CD8-positive, alpha-beta memory T cell (primary cell): ENCODE data around the gene OIP5. TPM values are rescaled to one million over a fixed set of nuclear protein-coding genes. Genes with fewer than 3 reads are reported as not detected.
"Not testable (repeated sequence)": the region's sequence is repeated elsewhere in the genome, so short reads cannot be mapped to it uniquely, and the experiment has no call there.

Experiments
- CTCF ChIA-PET: fragments of 350-600 bp; sonication (Branson Sonifier 250); formaldehyde crosslinking; loops from one replicate; lab custom pipeline; 2021; ENCODE audit warnings: antibody characterized with exemption; lab: Charles Lee
- POLR2A ChIA-PET: fragments of 350-600 bp; sonication (Branson Sonifier 250); formaldehyde crosslinking; loops from one replicate; lab custom pipeline; 2021; ENCODE audit warnings: antibody characterized with exemption; lab: Charles Lee
- DNase-seq, 5 donors: peaks; one replicate each; pipeline versions ENCODE4 v3.0.0 to v3.0.0-alpha.2; 2020 to 2022; ENCODE audit warnings: mixed read lengths in 1 of 5
- H3K27ac ChIP-seq: one replicate; pipeline ENCODE4 v1.7.0; 2013; ENCODE audit warnings: low read depth, mild to moderate bottlenecking, low read length, moderate library complexity
- H3K27me3 ChIP-seq: 2 replicates; pipeline ENCODE4 v1.7.0; 2013; ENCODE audit warnings: low read length, mild to moderate bottlenecking; ENCODE audit not compliant: insufficient read depth, poor library complexity, severe bottlenecking
- H3K36me3 ChIP-seq: 2 replicates; pipeline ENCODE4 v1.7.0; 2013; ENCODE audit warnings: mild to moderate bottlenecking, low read length, moderate library complexity; ENCODE audit not compliant: insufficient read depth
- H3K4me1 ChIP-seq: 2 replicates; pipeline ENCODE4 v1.7.0; 2013; ENCODE audit warnings: mild to moderate bottlenecking, low read length, moderate library complexity; ENCODE audit not compliant: insufficient read depth
- H3K4me3 ChIP-seq: 2 replicates; pipeline ENCODE4 v1.7.0; 2013; ENCODE audit warnings: mild to moderate bottlenecking, low read length
- H3K9me3 ChIP-seq: 2 replicates; pipeline ENCODE4 v1.7.0; 2013; ENCODE audit warnings: mild to moderate bottlenecking, low read length
- H3K27ac Mint-ChIP-seq, 8 donors: one replicate each; pipeline ENCODE4 v1.8.0; 2020 to 2021; ENCODE audit warnings: mixed read lengths in 8 of 8, mild to moderate bottlenecking in 6 of 8, inconsistent platforms in 3 of 8, moderate library complexity in 3 of 8
- H3K27me3 Mint-ChIP-seq, 2 donors: one replicate each; pipeline ENCODE4 v1.8.0; 2020 to 2021; ENCODE audit warnings: mixed read lengths in 2 of 2, mild to moderate bottlenecking in 1 of 2, moderate library complexity in 1 of 2
- H3K36me3 Mint-ChIP-seq, 3 donors: one replicate each; pipeline ENCODE4 v1.8.0; 2020 to 2021; ENCODE audit warnings: mixed read lengths in 3 of 3, inconsistent platforms in 1 of 3, mild to moderate bottlenecking in 1 of 3
- H3K4me1 Mint-ChIP-seq, 3 donors: one replicate each; pipeline ENCODE4 v1.8.0; 2020 to 2021; ENCODE audit warnings: mixed read lengths in 3 of 3, inconsistent platforms in 1 of 3, mild to moderate bottlenecking in 1 of 3
- H3K4me3 Mint-ChIP-seq, 7 donors: one replicate each; pipeline ENCODE4 v1.8.0; 2020 to 2021; ENCODE audit warnings: mixed read lengths in 7 of 7, mild to moderate bottlenecking in 6 of 7, moderate library complexity in 4 of 7, inconsistent platforms in 2 of 7
- H3K9me3 Mint-ChIP-seq, 5 donors: one replicate each; pipeline ENCODE4 v1.8.0; 2020 to 2022; ENCODE audit warnings: mixed read lengths in 5 of 5, mild to moderate bottlenecking in 3 of 5, moderate library complexity in 2 of 5, inconsistent platforms in 1 of 5
- polyA plus RNA-seq: library from polyadenylated mRNA; unstranded; fragments of 300-500 nt; fragmentation: Illumina TruSeq; gene quantifications from one replicate; pipeline ENCODE4 v1.2.3, GENCODE V29; 2021
- total RNA-seq, 2 experiments: library from RNA; stranded (reverse); gene quantifications; one replicate each; pipeline ENCODE4 v1.2.3, GENCODE V29; 2021

OIP5 gene
- total and polyA plus RNA-seq, 3 experiments from 2014 or later: 0.58 to 19.0 (median 16.2) TPM

GRCh38 chr15:41283653-41284426 lies 48.6 kb downstream of the OIP5 start:
- Histone ChIP-seq H3K4me3 (peak overlapping the region; percentile 80), H3K9me3 (no peaks in the 10 kb centered on the region), H3K4me1 (peaks cover 39% of the 10 kb centered on the region), H3K27ac (peak overlapping the region; percentile 92), H3K36me3 (peaks cover 27% of the 10 kb centered on the region), H3K27me3 (no peaks in the 10 kb centered on the region)
- Mint-ChIP-seq H3K36me3 (peaks cover 4 to 58% (median 9%) of the 10 kb centered on the region in 3 donors), H3K27ac (peak overlapping the region; percentile 89 to 99 (median 98)), H3K27me3 (peaks cover 0 to 5% of the 10 kb centered on the region in 2 donors), H3K9me3 (no peaks in the 10 kb centered on the region), H3K4me3 (peak overlapping the region; percentile 89 to 100 (median 92)), H3K4me1 (peaks cover 45 to 52% (median 52%) of the 10 kb centered on the region in 3 donors)
- ChIA-PET POLR2A (interaction anchor here (0.6 to 1.5 kb wide), 4 partner anchors 45 to 167 kb away, joined by 3 to 13 read pairs (median 8); partner anchors contain the start of genes CHP1, EXD1, INO80 and NUSAP1), CTCF (interaction anchor here (0.9 to 1.2 kb wide), 2 partner anchors 53 to 390 kb away, joined by 3 read pairs; partner anchors contain the start of gene CHP1)
- peak; percentile 96 to 98 (median 97) for DNase-seq

DNA sequence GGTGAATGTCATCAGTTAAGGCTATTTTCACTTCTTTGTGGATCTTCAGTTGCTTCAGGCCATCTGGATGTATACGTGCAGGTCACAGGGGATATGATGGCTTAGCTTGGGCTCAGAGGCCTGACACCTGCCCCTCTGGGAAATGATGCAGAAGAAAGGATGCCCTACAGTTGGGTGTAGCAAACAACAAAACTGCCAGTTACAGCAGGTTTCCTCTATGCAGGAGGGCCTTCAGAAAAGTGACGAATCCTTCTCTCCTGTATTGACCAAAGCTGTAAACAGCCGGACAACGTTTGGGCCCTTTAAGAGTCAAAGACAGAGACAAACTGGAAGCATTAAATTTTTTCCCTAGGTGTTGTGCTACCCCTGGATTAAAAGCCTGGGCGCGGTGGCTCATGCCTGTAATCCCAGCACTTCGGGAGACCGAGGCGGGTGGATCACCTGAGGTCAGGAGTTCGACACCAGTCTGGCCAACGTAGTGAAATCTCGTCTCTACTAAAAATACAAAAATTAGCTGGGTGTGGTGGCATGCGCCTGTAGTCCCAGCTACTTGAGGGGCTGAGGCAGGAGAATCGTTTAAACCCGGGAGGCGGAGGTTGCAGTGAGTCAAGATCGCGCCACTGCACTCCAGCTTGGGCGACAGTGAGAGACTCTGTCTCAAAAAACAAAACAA lies 49.3 kb downstream of the OIP5 start:
- not testable (repeated sequence) for H3K9me3 ChIP-seq, H3K27me3 Mint-ChIP-seq, H3K9me3 Mint-ChIP-seq, DNase-seq, H3K27me3 ChIP-seq
- peaks cover 20% of the 10 kb centered on the region for H3K36me3 ChIP-seq
- ChIA-PET CTCF (interaction anchor here (0.9 to 1.2 kb wide), 2 partner anchors 52 to 389 kb away, joined by 3 read pairs; partner anchors contain the start of gene CHP1), POLR2A (interaction anchor here (0.6 to 1.5 kb wide), 4 partner anchors 46 to 167 kb away, joined by 3 to 13 read pairs (median 8); partner anchors contain the start of genes CHP1, EXD1, INO80 and NUSAP1)
- peaks cover 31% of the 10 kb centered on the region for H3K4me1 ChIP-seq
- peak overlapping the region; percentile 89 to 100 (median 92) for H3K4me3 Mint-ChIP-seq
- H3K27ac Mint-ChIP-seq: peak overlapping the region; percentile 89 to 99 (median 98)
- H3K27ac ChIP-seq: peak overlapping the region; percentile 92
- H3K36me3 Mint-ChIP-seq: peaks cover 4 to 56% (median 6%) of the 10 kb centered on the region in 3 donors
- H3K4me1 Mint-ChIP-seq: peaks cover 38 to 45% (median 45%) of the 10 kb centered on the region in 3 donors
- H3K4me3 ChIP-seq: peak overlapping the region; percentile 80

DNA sequence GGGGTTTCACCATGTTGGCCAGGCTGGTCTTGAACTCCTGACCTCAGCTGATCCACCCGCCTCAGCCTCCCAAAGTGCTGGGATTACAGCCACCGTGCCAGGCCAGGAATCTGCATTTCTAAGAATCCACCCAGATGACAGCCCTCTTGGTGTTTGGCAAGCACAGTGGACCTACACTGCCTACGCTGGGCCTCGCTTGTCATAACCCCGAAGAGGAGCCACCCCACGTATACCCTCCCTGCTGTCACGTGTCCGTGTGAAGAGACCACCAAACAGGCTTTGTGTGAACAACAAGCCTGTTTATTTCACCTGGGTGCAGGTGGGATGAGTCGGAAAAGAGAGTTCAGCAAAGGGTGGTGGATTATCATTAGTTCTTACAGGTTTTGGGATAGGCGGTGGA lies 50.0 kb downstream of the OIP5 start:
- H3K4me1 Mint-ChIP-seq: peaks cover 36 to 43% (median 41%) of the 10 kb centered on the region in 3 donors
- H3K27me3 ChIP-seq, H3K27me3 Mint-ChIP-seq, CTCF ChIA-PET, H3K4me3 ChIP-seq, POLR2A ChIA-PET, DNase-seq, H3K9me3 Mint-ChIP-seq, H3K27ac ChIP-seq, H3K9me3 ChIP-seq: not testable (repeated sequence)
- H3K36me3 Mint-ChIP-seq: peaks cover 4 to 51% (median 4%) of the 10 kb centered on the region in 3 donors
- Histone ChIP-seq H3K4me1 (peaks cover 27% of the 10 kb centered on the region), H3K36me3 (peaks cover 18% of the 10 kb centered on the region)
- H3K4me3 Mint-ChIP-seq: peak overlapping the region in 6 of 7 donors; percentile 89 to 100 (median 92)
- H3K27ac Mint-ChIP-seq: peak overlapping the region in 6 of 8 donors; percentile 21 to 99 (median 96)

GRCh38 chr15:41281236-41281635 lies 51.2 kb downstream of the OIP5 start:
- Mint-ChIP-seq H3K4me1 (peaks cover 29 to 33% (median 31%) of the 10 kb centered on the region in 3 donors), H3K27me3 (peaks cover 0 to 5% of the 10 kb centered on the region in 2 donors), H3K27ac (peak overlapping the region in 4 of 8 donors; percentile 8 to 88 (median 48)), H3K4me3 (no peak overlapping the region), H3K36me3 (peaks cover 4 to 50% (median 5%) of the 10 kb centered on the region in 3 donors), H3K9me3 (no peaks in the 10 kb centered on the region)
- Histone ChIP-seq H3K4me3 (no peak overlapping the region), H3K4me1 (peaks cover 17% of the 10 kb centered on the region), H3K27ac (no peak overlapping the region), H3K36me3 (peaks cover 6% of the 10 kb centered on the region), H3K27me3 (no peaks in the 10 kb centered on the region), H3K9me3 (no peaks in the 10 kb centered on the region)
- ChIA-PET CTCF (no interaction called here), POLR2A (interaction anchor here (0.6 kb wide), 1 partner anchor 157 kb away, joined by 3 read pairs; no protein-coding TSS in a partner anchor)
- no peak for DNase-seq

- no peak overlapping the region for H3K4me3 Mint-ChIP-seq
- no peaks in the 10 kb centered on the region for H3K9me3 Mint-ChIP-seq
- no peaks in the 10 kb centered on the region for H3K27me3 ChIP-seq
- H3K27me3 Mint-ChIP-seq: peaks cover 0 to 5% of the 10 kb centered on the region in 2 donors
- ChIA-PET CTCF (no interaction called here), POLR2A (no interaction called here)
- no peak overlapping the region for H3K27ac ChIP-seq
- H3K9me3 ChIP-seq: no peaks in the 10 kb centered on the region
- no peaks in the 10 kb centered on the region for H3K36me3 ChIP-seq
- peaks cover 16 to 18% (median 17%) of the 10 kb centered on the region in 3 donors for H3K4me1 Mint-ChIP-seq
- no peak for DNase-seq
- H3K27ac Mint-ChIP-seq: peak overlapping the region in 2 of 8 donors; percentile 5 to 64
- H3K36me3 Mint-ChIP-seq: peaks cover 4 to 39% (median 5%) of the 10 kb centered on the region in 3 donors
- no peak overlapping the region for H3K4me3 ChIP-seq
- peaks cover 7% of the 10 kb centered on the region for H3K4me1 ChIP-seq
Measured at GRCh38 chr15:41279535-41280283, 52.7 kb downstream of the OIP5 start.

- POLR2A ChIA-PET: no interaction called here
- Mint-ChIP-seq H3K27me3 (no peaks in the 10 kb centered on the region), H3K36me3 (peaks cover 4 to 37% (median 5%) of the 10 kb centered on the region in 3 donors), H3K4me3 (peak overlapping the region in 1 of 7 donors; percentile 9), H3K4me1 (peaks cover 9 to 10% (median 9%) of the 10 kb centered on the region in 3 donors), H3K9me3 (no peaks in the 10 kb centered on the region), H3K27ac (no peak overlapping the region)
- CTCF ChIA-PET: no interaction called here
- H3K4me3 ChIP-seq: no peak overlapping the region
- no peaks in the 10 kb centered on the region for H3K27me3 ChIP-seq
- no peaks in the 10 kb centered on the region for H3K36me3 ChIP-seq
- DNase-seq: no peak
- H3K9me3 ChIP-seq: no peaks in the 10 kb centered on the region
- no peak overlapping the region for H3K27ac ChIP-seq
- H3K4me1 ChIP-seq: peaks cover 6% of the 10 kb centered on the region
Measured at GRCh38 chr15:41278319-41278718, 54.1 kb downstream of the OIP5 start.

DNA sequence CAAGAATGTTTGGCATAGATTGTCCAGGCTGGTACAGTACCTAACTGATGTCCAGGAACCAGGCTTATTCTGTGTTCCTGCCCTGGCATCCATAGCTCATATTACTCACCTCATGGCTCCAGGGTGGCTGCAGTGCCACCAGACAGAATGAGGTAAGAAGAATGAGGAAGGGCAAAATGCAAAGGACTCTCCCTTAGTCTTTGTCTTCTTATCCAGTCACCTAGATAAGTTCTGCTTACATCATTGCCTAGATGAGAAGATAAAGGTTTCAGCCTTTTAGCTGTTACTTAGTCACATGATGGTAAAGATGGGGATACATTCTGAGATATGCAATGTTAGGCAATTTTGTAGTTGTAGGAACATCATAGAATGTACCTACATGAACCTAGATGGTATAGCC lies 55.6 kb downstream of the OIP5 start:
- no peaks in the 10 kb centered on the region for H3K9me3 Mint-ChIP-seq
- no peaks in the 10 kb centered on the region for H3K27me3 Mint-ChIP-seq
- no peaks in the 10 kb centered on the region for H3K4me1 Mint-ChIP-seq
- POLR2A ChIA-PET: no interaction called here
- H3K27ac Mint-ChIP-seq: peak overlapping the region in 1 of 8 donors; percentile 17
- Histone ChIP-seq H3K4me1 (no peaks in the 10 kb centered on the region), H3K9me3 (no peaks in the 10 kb centered on the region), H3K27me3 (no peaks in the 10 kb centered on the region), H3K36me3 (no peaks in the 10 kb centered on the region), H3K4me3 (no peak overlapping the region), H3K27ac (no peak overlapping the region)
- CTCF ChIA-PET: no interaction called here
- H3K4me3 Mint-ChIP-seq: no peak overlapping the region
- peaks cover 4 to 40% (median 5%) of the 10 kb centered on the region in 3 donors for H3K36me3 Mint-ChIP-seq
- no peak for DNase-seq
